CD14-positive monocyte (primary cell): ENCODE data around the gene CASK. TPM values are rescaled to one million over a fixed set of nuclear protein-coding genes. Genes with fewer than 3 reads are reported as not detected.

Source experiments
- DNase-seq, 3 donors: peaks; one replicate each; pipeline ENCODE4 v3.0.0-alpha.2; 2011 to 2022
- H2AFZ ChIP-seq: 2 replicates; pipeline ENCODE4 v1.6.0; 2012; ENCODE audit warnings: mild to moderate bottlenecking, low read depth, low read length, inconsistent platforms; ENCODE audit not compliant: insufficient read depth, poor library complexity, severe bottlenecking
- H3K27ac ChIP-seq, 2 donors: 1 replicate in 1 of 2; 2 replicates in 1 of 2; pipeline ENCODE4 v1.5.1; 2012 to 2013; ENCODE audit warnings: low read length in 2 of 2, control low read depth in 1 of 2, inconsistent platforms in 1 of 2, low read depth in 1 of 2, mild to moderate bottlenecking in 1 of 2
- H3K27me3 ChIP-seq, 2 donors: one replicate each; pipeline versions ENCODE4 v1.6.0 to v1.6.1; 2011 to 2013; ENCODE audit warnings: low read length in 2 of 2; ENCODE audit not compliant: control insufficient read depth in 2 of 2, insufficient read depth in 2 of 2
- H3K36me3 ChIP-seq, 2 donors: replicated peaks in 1 of 2; 1 replicate in 1 of 2; 2 replicates in 1 of 2; pipeline versions ENCODE4 v1.5.1 to v1.6.1; 2012 to 2013; ENCODE audit warnings: low read length in 2 of 2, control low read depth in 1 of 2, inconsistent platforms in 1 of 2, mild to moderate bottlenecking in 1 of 2; ENCODE audit not compliant: insufficient read depth in 2 of 2, control insufficient read depth in 1 of 2
- H3K4me1 ChIP-seq, 2 donors: 1 replicate in 1 of 2; 2 replicates in 1 of 2; pipeline versions ENCODE4 v1.5.1 to v1.6.1; 2012 to 2013; ENCODE audit warnings: low read length in 2 of 2, control low read depth in 1 of 2, inconsistent platforms in 1 of 2, mild to moderate bottlenecking in 1 of 2, moderate library complexity in 1 of 2; ENCODE audit not compliant: insufficient read depth in 2 of 2, control insufficient read depth in 1 of 2
- H3K4me2 ChIP-seq: replicated peaks from 2 replicates; pipeline ENCODE3; 2012; ENCODE audit warnings: low read length, moderate library complexity, mild to moderate bottlenecking; ENCODE audit not compliant: poor library complexity, severe bottlenecking; ENCODE audit errors: extremely low read depth
- H3K4me3 ChIP-seq, 3 experiments: fragments of 200-600 bp in 1 of 3; sonication (generic) in 1 of 3; replicated peaks in 1 of 3; 1 replicate in 2 of 3; 2 replicates in 1 of 3; pipeline ENCODE4 v1.5.1; 2011 to 2013; ENCODE audit warnings: low read length in 3 of 3, mild to moderate bottlenecking in 3 of 3, control low read depth in 2 of 3, low read depth in 2 of 3, inconsistent platforms in 1 of 3, moderate library complexity in 1 of 3
- H3K79me2 ChIP-seq: 2 replicates; pipeline ENCODE4 v1.6.0; 2012; ENCODE audit warnings: mild to moderate bottlenecking, control low read depth, inconsistent platforms, low read length, moderate library complexity; ENCODE audit not compliant: insufficient read depth
- H3K9ac ChIP-seq: 2 replicates; pipeline ENCODE4 v1.6.0; 2017; ENCODE audit warnings: low read length, mild to moderate bottlenecking; ENCODE audit not compliant: insufficient read depth, poor library complexity, severe bottlenecking
- H3K9me3 ChIP-seq, 2 donors: replicated peaks in 1 of 2; 1 replicate in 1 of 2; 2 replicates in 1 of 2; pipeline versions ENCODE4 v1.5.1 to v1.6.1; 2012 to 2013; ENCODE audit warnings: low read length in 2 of 2, control low read depth in 1 of 2; ENCODE audit not compliant: control insufficient read depth in 1 of 2, insufficient read depth in 1 of 2
- H4K20me1 ChIP-seq: 2 replicates; pipeline ENCODE4 v1.6.0; 2012; ENCODE audit warnings: mild to moderate bottlenecking, low read length, control low read depth, moderate library complexity; ENCODE audit not compliant: insufficient read depth
- H3K27ac Mint-ChIP-seq, 7 donors: one replicate each; pipeline ENCODE4 v1.8.0; 2020; ENCODE audit warnings: mild to moderate bottlenecking in 7 of 7, mixed read lengths in 7 of 7, moderate library complexity in 6 of 7, inconsistent platforms in 2 of 7
- H3K27me3 Mint-ChIP-seq, 3 donors: one replicate each; pipeline ENCODE4 v1.8.0; 2021 to 2022; ENCODE audit warnings: low read depth in 3 of 3, mild to moderate bottlenecking in 3 of 3, mixed read lengths in 3 of 3, moderate library complexity in 3 of 3, inconsistent platforms in 1 of 3
- H3K36me3 Mint-ChIP-seq, 2 donors: one replicate each; pipeline ENCODE4 v1.8.0; 2020; ENCODE audit warnings: mixed read lengths in 2 of 2, inconsistent platforms in 1 of 2, mild to moderate bottlenecking in 1 of 2
- H3K4me1 Mint-ChIP-seq: one replicate; pipeline ENCODE4 v1.8.0; 2020; ENCODE audit warnings: mild to moderate bottlenecking, mixed read lengths
- H3K4me3 Mint-ChIP-seq, 2 donors: one replicate each; pipeline ENCODE4 v1.8.0; 2020; ENCODE audit warnings: mild to moderate bottlenecking in 2 of 2, mixed read lengths in 2 of 2, moderate library complexity in 1 of 2
- H3K9me3 Mint-ChIP-seq, 7 donors: one replicate each; pipeline ENCODE4 v1.8.0; 2020 to 2022; ENCODE audit warnings: mixed read lengths in 7 of 7, mild to moderate bottlenecking in 6 of 7, moderate library complexity in 6 of 7, inconsistent platforms in 2 of 7
- WGBS: methylation state at CpG from one replicate; pipeline ENCODE4 v1.1.5; 2013; ENCODE audit warnings: missing lambda C conversion rate; ENCODE audit not compliant: insufficient coverage; 5-methylcytosine and 5-hydroxymethylcytosine counted together
- intact Hi-C, 2 donors: fragments of 100-400 bp; cut with micrococcal nuclease; formaldehyde crosslinking; loops; one replicate each; pipeline versions ENCODE4 v1.15.0 to v1.15.1; 2023
- polyA plus RNA-seq, 3 donors: library from polyadenylated mRNA; depleted of rRNA in 1 of 3; unstranded in 2 of 3; stranded (reverse) in 1 of 3; fragments of 300-500 nt in 2 of 3; fragments of >200 nt in 1 of 3; fragmentation: Illumina TruSeq in 2 of 3; gene quantifications; 1 replicate in 2 of 3; 2 replicates in 1 of 3; pipeline ENCODE4 v1.2.3, GENCODE V29; 2012 to 2021
- TF ChIP-seq, protein P1 (sequence below): fragments of 200-600 bp; IDR thresholded peaks from one replicate; pipeline ENCODE4 v1.8.0; 2022; ENCODE audit warnings: antibody characterized with exemption, mild to moderate bottlenecking

CASK gene
- polyA plus RNA-seq, 3 donors, result 0.48 to 7.4 (median 2.5) TPM

DNA sequence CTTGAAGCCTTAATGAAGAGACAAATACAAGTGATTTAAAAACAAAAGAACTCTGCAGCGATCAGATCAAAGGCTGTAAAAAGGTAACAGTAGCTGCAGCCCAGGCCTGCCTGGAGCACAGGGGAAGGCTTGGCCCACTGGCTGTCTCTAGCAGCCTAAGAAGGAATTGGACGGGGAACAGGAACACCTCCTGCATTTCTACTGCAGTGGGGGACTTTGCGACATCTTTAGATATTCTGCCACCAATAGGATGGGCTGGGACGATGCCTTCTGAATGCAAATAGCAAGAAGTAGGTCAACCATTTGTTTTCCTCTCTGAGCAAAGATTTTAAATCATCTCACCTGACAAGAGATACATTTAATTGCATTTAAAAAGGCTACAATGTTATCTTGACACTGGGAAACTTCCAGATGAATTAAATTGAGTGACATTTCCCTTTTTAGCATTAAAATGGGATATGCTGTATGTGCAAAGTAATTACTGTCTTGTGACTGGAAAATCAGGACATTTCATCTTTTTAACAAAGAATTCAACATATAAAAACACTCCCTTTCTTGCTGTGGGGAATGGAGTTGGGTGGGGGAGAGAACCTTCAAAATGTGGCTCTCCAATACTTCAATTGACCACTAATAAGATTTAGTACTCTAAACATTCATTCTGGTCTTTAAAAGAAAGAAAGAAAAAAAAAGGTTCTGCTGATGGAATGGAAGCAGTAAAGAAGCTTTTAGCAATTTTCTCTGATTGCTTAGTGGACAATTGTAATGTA lies 406.2 kb downstream of the CASK start:
- DNase-seq, result no peak
- Histone ChIP-seq H2AFZ (no peak overlapping the region), H3K9me3 (no peaks in the 10 kb centered on the region), H3K4me3 (no peak overlapping the region), H3K4me1 (no peaks in the 10 kb centered on the region), H3K4me2 (no peak overlapping the region), H3K36me3 (peaks cover 0 to 7% of the 10 kb centered on the region in 2 donors), H3K79me2 (no peaks in the 10 kb centered on the region), H3K27ac (no peak overlapping the region), H3K27me3 (peaks cover 0 to 7% of the 10 kb centered on the region in 2 donors), H3K9ac (no peak overlapping the region), H4K20me1 (no peaks in the 10 kb centered on the region)
- H3K9me3 Mint-ChIP-seq, result no peaks in the 10 kb centered on the region
- TF ChIP-seq, protein P1, sequence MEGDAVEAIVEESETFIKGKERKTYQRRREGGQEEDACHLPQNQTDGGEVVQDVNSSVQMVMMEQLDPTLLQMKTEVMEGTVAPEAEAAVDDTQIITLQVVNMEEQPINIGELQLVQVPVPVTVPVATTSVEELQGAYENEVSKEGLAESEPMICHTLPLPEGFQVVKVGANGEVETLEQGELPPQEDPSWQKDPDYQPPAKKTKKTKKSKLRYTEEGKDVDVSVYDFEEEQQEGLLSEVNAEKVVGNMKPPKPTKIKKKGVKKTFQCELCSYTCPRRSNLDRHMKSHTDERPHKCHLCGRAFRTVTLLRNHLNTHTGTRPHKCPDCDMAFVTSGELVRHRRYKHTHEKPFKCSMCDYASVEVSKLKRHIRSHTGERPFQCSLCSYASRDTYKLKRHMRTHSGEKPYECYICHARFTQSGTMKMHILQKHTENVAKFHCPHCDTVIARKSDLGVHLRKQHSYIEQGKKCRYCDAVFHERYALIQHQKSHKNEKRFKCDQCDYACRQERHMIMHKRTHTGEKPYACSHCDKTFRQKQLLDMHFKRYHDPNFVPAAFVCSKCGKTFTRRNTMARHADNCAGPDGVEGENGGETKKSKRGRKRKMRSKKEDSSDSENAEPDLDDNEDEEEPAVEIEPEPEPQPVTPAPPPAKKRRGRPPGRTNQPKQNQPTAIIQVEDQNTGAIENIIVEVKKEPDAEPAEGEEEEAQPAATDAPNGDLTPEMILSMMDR, result no peak
- peaks cover 0 to 12% of the 10 kb centered on the region in 2 donors for H3K36me3 Mint-ChIP-seq
- H3K4me1 Mint-ChIP-seq, result no peaks in the 10 kb centered on the region
- peaks cover 0 to 21% (median 0%) of the 10 kb centered on the region in 3 donors for H3K27me3 Mint-ChIP-seq
- H3K27ac Mint-ChIP-seq, result no peak overlapping the region
- intact Hi-C loops, result no loop called here
- no peak overlapping the region for H3K4me3 Mint-ChIP-seq
- WGBS, result no CpG with 5 or more reads among the region's 4 CpGs

DNA sequence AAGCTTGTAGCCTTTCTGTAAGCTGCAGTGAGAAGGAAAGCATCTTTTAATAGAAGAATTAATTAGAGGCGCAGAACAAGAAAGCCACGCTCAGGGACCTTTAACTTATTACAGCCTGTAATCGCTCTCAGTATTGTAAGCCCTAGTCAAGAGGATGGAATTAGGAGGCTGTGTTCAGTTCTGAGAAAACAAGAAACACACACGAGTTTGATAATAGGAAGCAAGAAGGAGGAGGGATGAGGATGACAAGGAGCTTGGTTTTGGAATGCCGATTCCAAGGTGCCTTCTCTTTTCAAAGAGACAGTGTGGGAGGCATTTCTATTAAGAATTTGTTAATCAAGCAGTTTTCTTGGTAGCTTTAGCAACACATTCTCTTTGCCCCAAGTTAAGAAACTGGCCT lies 406.9 kb downstream of the CASK start:
- H3K4me2 ChIP-seq, result no peak overlapping the region
- H3K27me3 ChIP-seq, result peaks cover 0 to 4% of the 10 kb centered on the region in 2 donors
- no peaks in the 10 kb centered on the region for H3K9me3 ChIP-seq
- DNase-seq, result no peak
- H3K4me3 ChIP-seq, result no peak overlapping the region
- no peak overlapping the region for H3K9ac ChIP-seq
- no CpG with 5 or more reads among the region's 5 CpGs for WGBS
- TF ChIP-seq, protein P1, result no peak
- Mint-ChIP-seq H3K27ac (no peak overlapping the region), H3K9me3 (no peaks in the 10 kb centered on the region), H3K4me1 (no peaks in the 10 kb centered on the region), H3K36me3 (peaks cover 0 to 12% of the 10 kb centered on the region in 2 donors), H3K27me3 (peaks cover 0 to 22% (median 0%) of the 10 kb centered on the region in 3 donors), H3K4me3 (no peak overlapping the region)
- H3K4me1 ChIP-seq, result no peaks in the 10 kb centered on the region
- H2AFZ ChIP-seq, result no peak overlapping the region
- no peak overlapping the region for H3K27ac ChIP-seq
- intact Hi-C loops, result no loop called here
- H4K20me1 ChIP-seq, result no peaks in the 10 kb centered on the region
- no peaks in the 10 kb centered on the region for H3K79me2 ChIP-seq
- H3K36me3 ChIP-seq, result peaks cover 0 to 7% of the 10 kb centered on the region in 2 donors
